Astrocyte (in vitro differentiated cells and primary cell): ENCODE results near the gene PLXNC1.

Experiments
- EZH2 ChIP-seq: IDR thresholded peaks from 2 replicates; pipeline ENCODE4 v1.6.1; 2012; ENCODE audit warnings: mild to moderate bottlenecking, low read length, inconsistent platforms; ENCODE audit not compliant: insufficient read depth
- TF ChIP-seq, protein P1 (sequence below): IDR thresholded peaks from 2 replicates; pipeline ENCODE4 v1.5.1; 2011; ENCODE audit warnings: low read depth, mild to moderate bottlenecking, inconsistent platforms, low read length, moderate library complexity; ENCODE audit not compliant: insufficient read depth

DNA sequence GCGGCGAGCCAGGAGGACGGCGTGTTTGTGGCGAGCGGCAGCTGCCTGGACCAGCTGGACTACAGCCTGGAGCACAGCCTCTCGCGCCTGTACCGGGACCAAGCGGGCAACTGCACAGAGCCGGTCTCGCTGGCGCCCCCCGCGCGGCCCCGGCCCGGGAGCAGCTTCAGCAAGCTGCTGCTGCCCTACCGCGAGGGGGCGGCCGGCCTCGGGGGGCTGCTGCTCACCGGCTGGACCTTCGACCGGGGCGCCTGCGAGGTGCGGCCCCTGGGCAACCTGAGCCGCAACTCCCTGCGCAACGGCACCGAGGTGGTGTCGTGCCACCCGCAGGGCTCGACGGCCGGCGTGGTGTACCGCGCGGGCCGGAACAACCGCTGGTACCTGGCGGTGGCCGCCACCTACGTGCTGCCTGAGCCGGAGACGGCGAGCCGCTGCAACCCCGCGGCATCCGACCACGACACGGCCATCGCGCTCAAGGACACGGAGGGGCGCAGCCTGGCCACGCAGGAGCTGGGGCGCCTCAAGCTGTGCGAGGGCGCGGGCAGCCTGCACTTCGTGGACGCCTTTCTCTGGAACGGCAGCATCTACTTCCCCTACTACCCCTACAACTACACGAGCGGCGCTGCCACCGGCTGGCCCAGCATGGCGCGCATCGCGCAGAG, 873 bp downstream of the PLXNC1 start:
- TF ChIP-seq, protein P1, sequence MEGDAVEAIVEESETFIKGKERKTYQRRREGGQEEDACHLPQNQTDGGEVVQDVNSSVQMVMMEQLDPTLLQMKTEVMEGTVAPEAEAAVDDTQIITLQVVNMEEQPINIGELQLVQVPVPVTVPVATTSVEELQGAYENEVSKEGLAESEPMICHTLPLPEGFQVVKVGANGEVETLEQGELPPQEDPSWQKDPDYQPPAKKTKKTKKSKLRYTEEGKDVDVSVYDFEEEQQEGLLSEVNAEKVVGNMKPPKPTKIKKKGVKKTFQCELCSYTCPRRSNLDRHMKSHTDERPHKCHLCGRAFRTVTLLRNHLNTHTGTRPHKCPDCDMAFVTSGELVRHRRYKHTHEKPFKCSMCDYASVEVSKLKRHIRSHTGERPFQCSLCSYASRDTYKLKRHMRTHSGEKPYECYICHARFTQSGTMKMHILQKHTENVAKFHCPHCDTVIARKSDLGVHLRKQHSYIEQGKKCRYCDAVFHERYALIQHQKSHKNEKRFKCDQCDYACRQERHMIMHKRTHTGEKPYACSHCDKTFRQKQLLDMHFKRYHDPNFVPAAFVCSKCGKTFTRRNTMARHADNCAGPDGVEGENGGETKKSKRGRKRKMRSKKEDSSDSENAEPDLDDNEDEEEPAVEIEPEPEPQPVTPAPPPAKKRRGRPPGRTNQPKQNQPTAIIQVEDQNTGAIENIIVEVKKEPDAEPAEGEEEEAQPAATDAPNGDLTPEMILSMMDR: no peak
- TF ChIP-seq EZH2: peak; percentile 87
